Calu3 (cell line): Measurements from ENCODE around the gene PTGES3. TPM values are rescaled to one million over a fixed set of nuclear protein-coding genes. Genes with fewer than 3 reads are reported as not detected.

Source experiments
- BruUV-seq: library from RNA; stranded (reverse); fragments of 400-500 nt; replicated peaks from 2 replicates; lab custom pipeline; 2021; lab: Mats Ljungman, UMichigan
- CTCF ChIA-PET: fragments of 300-600 bp; sonication (Branson Sonifier 250); formaldehyde crosslinking; loops from one replicate; lab custom pipeline; 2022; ENCODE audit warnings: antibody characterized with exemption; lab: Charles Lee
- DNase-seq: peaks from one replicate; pipeline ENCODE4 v3.0.0; 2022
- H3K27ac Mint-ChIP-seq: one replicate; pipeline ENCODE4 v1.8.0; 2022; ENCODE audit warnings: mixed read lengths; ENCODE audit not compliant: unreplicated experiment
- H3K27me3 Mint-ChIP-seq: one replicate; pipeline ENCODE4 v1.8.0; 2022; ENCODE audit warnings: mixed read lengths; ENCODE audit not compliant: unreplicated experiment
- H3K36me3 Mint-ChIP-seq: one replicate; pipeline ENCODE4 v1.8.0; 2022; ENCODE audit warnings: mild to moderate bottlenecking, moderate library complexity, mixed read lengths; ENCODE audit not compliant: insufficient read depth, unreplicated experiment
- H3K4me1 Mint-ChIP-seq: one replicate; pipeline ENCODE4 v1.8.0; 2022; ENCODE audit warnings: mild to moderate bottlenecking, low read depth, mixed read lengths; ENCODE audit not compliant: unreplicated experiment
- H3K4me3 Mint-ChIP-seq: one replicate; pipeline ENCODE4 v1.8.0; 2022; ENCODE audit warnings: mild to moderate bottlenecking, low read depth, moderate library complexity, mixed read lengths; ENCODE audit not compliant: unreplicated experiment
- H3K9me3 Mint-ChIP-seq: one replicate; pipeline ENCODE4 v1.8.0; 2022; ENCODE audit warnings: low read depth, mixed read lengths; ENCODE audit not compliant: unreplicated experiment
- CTCF ChIP-seq: fragments of 200-600 bp; IDR thresholded peaks from one replicate; pipeline ENCODE4 v1.8.0; 2022; ENCODE audit warnings: antibody characterized with exemption; ENCODE audit not compliant: unreplicated experiment
- intact Hi-C: fragments of 100-400 bp; cut with micrococcal nuclease; formaldehyde crosslinking; loops from one replicate; pipeline ENCODE4 v1.10.0; 2022; ENCODE audit not compliant: unreplicated experiment
- total RNA-seq: library from RNA; stranded (reverse); gene quantifications from 2 replicates; pipeline ENCODE4 v1.2.3, GENCODE V29; 2022

PTGES3 gene
- total RNA-seq, 1 experiment from 2014 or later, result 437 TPM

DNA sequence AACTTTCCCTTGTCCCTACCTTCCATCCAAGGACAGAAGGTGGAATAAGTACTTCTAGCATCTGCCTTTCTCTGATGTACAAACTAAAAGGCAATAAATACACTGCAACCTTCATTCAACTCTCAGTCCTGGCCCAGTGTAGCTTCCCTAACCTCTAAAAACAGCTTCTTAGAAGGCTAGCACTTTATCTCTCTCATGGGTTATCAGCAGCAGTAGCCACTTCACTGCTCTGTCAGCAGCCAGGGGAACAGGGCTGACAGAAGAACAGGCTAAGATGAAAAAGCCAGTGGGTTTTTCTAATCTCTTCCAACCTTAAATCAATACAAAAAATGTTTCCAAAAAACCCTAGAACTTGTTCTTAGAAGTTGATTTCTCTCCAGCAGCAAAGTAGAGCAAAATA is 71.2 kb downstream of the PTGES3 start:
- intact Hi-C loops, result no loop called here
- no TSS peak for BruUV-seq
- H3K4me3 Mint-ChIP-seq, result no peak overlapping the region
- peaks cover 67% of the 10 kb centered on the region for H3K36me3 Mint-ChIP-seq
- no peaks in the 10 kb centered on the region for H3K27me3 Mint-ChIP-seq
- no peak overlapping the region for H3K27ac Mint-ChIP-seq
- H3K9me3 Mint-ChIP-seq, result no peaks in the 10 kb centered on the region
- DNase-seq, result no peak
- no peak for TF ChIP-seq CTCF
- no peaks in the 10 kb centered on the region for H3K4me1 Mint-ChIP-seq
- CTCF ChIA-PET, result no interaction called here

DNA sequence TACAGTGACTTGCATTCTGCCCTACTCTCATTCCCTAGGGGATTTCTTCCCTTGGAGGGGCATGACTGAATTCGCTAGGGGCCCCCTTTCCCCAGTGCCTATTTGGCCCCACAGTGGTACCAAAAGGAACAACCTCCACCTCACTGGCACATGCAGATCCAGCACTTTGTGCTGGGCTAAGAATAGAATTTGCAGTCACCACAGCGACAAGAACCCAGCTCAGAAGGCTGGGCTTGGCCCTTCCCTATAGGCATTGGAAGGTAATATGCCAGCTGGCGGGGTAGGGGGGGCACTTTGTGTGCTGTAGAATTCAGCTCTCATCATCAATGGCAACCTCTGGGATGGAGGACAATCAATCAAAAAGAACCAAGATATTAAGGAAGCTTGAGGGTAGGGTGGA is 71.8 kb downstream of the PTGES3 start:
- Mint-ChIP-seq H3K36me3 (peaks cover 72% of the 10 kb centered on the region), H3K9me3 (no peaks in the 10 kb centered on the region), H3K4me1 (no peaks in the 10 kb centered on the region), H3K27ac (no peak overlapping the region), H3K27me3 (no peaks in the 10 kb centered on the region), H3K4me3 (no peak overlapping the region)
- intact Hi-C loops, result no loop called here
- DNase-seq, result no peak
- TF ChIP-seq CTCF, result no peak
- CTCF ChIA-PET, result no interaction called here
- BruUV-seq, result no TSS peak

DNA sequence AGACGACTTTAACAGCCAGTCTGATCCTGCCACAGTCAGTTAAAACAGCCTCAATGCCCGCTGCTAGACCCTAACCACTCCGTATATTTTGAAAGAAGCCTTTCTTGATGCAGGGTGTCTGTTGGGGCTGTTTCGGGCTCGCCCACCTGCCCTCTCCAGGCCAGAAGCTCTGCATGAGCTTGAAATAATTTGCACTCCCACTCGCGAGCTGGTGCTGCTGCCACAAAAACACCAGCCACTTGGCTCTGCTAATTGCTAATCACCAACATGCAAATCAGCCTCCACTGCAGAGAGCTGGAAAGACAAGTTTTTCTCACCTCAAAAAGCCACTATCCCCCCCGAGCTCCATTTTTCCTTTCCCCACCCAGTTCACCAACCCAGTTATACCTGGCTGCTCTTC is 73.5 kb downstream of the PTGES3 start:
- Mint-ChIP-seq H3K27me3 (no peaks in the 10 kb centered on the region), H3K27ac (no peak overlapping the region), H3K4me3 (no peak overlapping the region), H3K4me1 (no peaks in the 10 kb centered on the region), H3K9me3 (no peaks in the 10 kb centered on the region), H3K36me3 (peaks cover 88% of the 10 kb centered on the region)
- intact Hi-C loops, result no loop called here
- TF ChIP-seq CTCF, result no peak
- CTCF ChIA-PET, result interaction anchor here (0.5 kb wide), 1 partner anchor 956 kb away, joined by 9 read pairs; no protein-coding TSS in a partner anchor
- BruUV-seq, result no TSS peak
- no peak for DNase-seq

Other genes with a start within 250 kb of the PTGES3 start
- 44.4 and 48.6 TPM in 2 replicates for gene TIMELESS, start 238.9 kb downstream of the PTGES3 start, total RNA-seq
- not detected in 2 replicates for gene MIP, start 233.6 kb downstream of the PTGES3 start, total RNA-seq
- 6.1 and 6.6 TPM in 2 replicates for gene SPRYD4, start 219.7 kb downstream of the PTGES3 start, total RNA-seq
- 1.9 and 2.7 TPM in 2 replicates for gene GLS2, start 200.1 kb downstream of the PTGES3 start, total RNA-seq
- 96.4 and 105 TPM in 2 replicates for gene RBMS2, start 166.5 kb downstream of the PTGES3 start, total RNA-seq
- gene BAZ2A, start 58.0 kb downstream of the PTGES3 start, total RNA-seq, result 158 and 187 TPM in 2 replicates
- gene ATP5F1B, start 42.3 kb downstream of the PTGES3 start, total RNA-seq, result 822 and 875 TPM in 2 replicates
- gene NACA, start 37.0 kb upstream of the PTGES3 start, total RNA-seq, result 771 and 835 TPM in 2 replicates
- 35.3 and 39.7 TPM in 2 replicates for gene PRIM1, start 64.0 kb upstream of the PTGES3 start, total RNA-seq
- 0.26 and 0.56 TPM in 2 replicates for gene HSD17B6, start 75.0 kb upstream of the PTGES3 start, total RNA-seq
- gene SDR9C7, start 246.1 kb upstream of the PTGES3 start, total RNA-seq, result not detected in 2 replicates